ENCODE results near the gene SLC51B. TPM values are rescaled to one million over a fixed set of nuclear protein-coding genes. Genes with fewer than 3 reads are reported as not detected.

The SLC51B gene
- not detected in 2 replicates for total RNA-seq

GRCh38 chr15:65044724-65045481 lies at the start of gene SLC51B:
SLC51B (plus strand) TSS chr15:65045387; CDS start chr15:65050005, 4,618 bp downstream.

GRCh38 chr15:65028921-65029735 lies 16.1 kb upstream of the SLC51B start, which contains the start of gene MTFMT:
MTFMT (minus strand) TSS chr15:65029639; CDS start chr15:65029613, 26 bp downstream.

GRCh38 chr15:65067645-65068402 lies 22.6 kb downstream of the SLC51B start, which contains the start of gene RASL12:
RASL12 (minus strand) TSS chr15:65067991; CDS start chr15:65067835, 156 bp downstream.

GRCh38 chr15:65076486-65077290 lies 31.5 kb downstream of the SLC51B start, which contains the start of gene KBTBD13:
KBTBD13 (plus strand) TSS chr15:65076746; CDS start chr15:65076816, 70 bp downstream.

Other genes with a start within 250 kb of the SLC51B start
- 3.6 and 8.4 TPM in 2 replicates for gene PIF1, start 219.7 kb upstream of the SLC51B start, total RNA-seq
- gene PLEKHO2, start 203.5 kb upstream of the SLC51B start, total RNA-seq, result 72.4 and 108 TPM in 2 replicates
- 7.0 and 13.5 TPM in 2 replicates for gene ANKDD1A, start 133.5 kb upstream of the SLC51B start, total RNA-seq
- gene SPG21, start 55.5 kb upstream of the SLC51B start, total RNA-seq, result 92.3 and 103 TPM in 2 replicates
- 21.5 and 24.3 TPM in 2 replicates for gene MTFMT, start 15.7 kb upstream of the SLC51B start, total RNA-seq
- 8.3 and 10.2 TPM in 2 replicates for gene RASL12, start 22.6 kb downstream of the SLC51B start, total RNA-seq
- gene KBTBD13, start 31.4 kb downstream of the SLC51B start, total RNA-seq, result not detected in 2 replicates
- gene UBAP1L, start 69.8 kb downstream of the SLC51B start, total RNA-seq, result 1.9 and 2.2 TPM in 2 replicates
- gene PDCD7, start 88.4 kb downstream of the SLC51B start, total RNA-seq, result 18.8 and 19.7 TPM in 2 replicates
- 35.6 and 44.8 TPM in 2 replicates for gene CLPX, start 140.0 kb downstream of the SLC51B start, total RNA-seq
- gene CILP, start 166.1 kb downstream of the SLC51B start, total RNA-seq, result 0.73 and 2.8 TPM in 2 replicates
- gene PARP16, start 241.5 kb downstream of the SLC51B start, total RNA-seq, result 5.4 and 6.3 TPM in 2 replicates

All from hair follicle dermal papilla cell (primary cell).